Measurements from ENCODE around the gene GLOD4.

GRCh38 chr17:732067-732901 is 49.8 kb downstream of the GLOD4 start, which contains the start of gene TLCD3A:
- TF ChIP-seq CTCF (IDR thresholded peaks at IDR 0.05; ENCODE audit: low read length) (no peak), EZH2 (optimal IDR thresholded peaks at IDR 0.05; ENCODE audit: low read depth, low read length) (no peak)
